Measurements from ENCODE around the gene MAD1L1. TPM values are rescaled to one million over a fixed set of nuclear protein-coding genes. Genes with fewer than 3 reads are reported as not detected.

Gene MAD1L1
- total and polyA plus RNA-seq, 2 of the 13 experiments (the other 11 are each of a cell fraction or from before 2014, with no cell fraction given) = 17.4 to 64.7 TPM

DNA sequence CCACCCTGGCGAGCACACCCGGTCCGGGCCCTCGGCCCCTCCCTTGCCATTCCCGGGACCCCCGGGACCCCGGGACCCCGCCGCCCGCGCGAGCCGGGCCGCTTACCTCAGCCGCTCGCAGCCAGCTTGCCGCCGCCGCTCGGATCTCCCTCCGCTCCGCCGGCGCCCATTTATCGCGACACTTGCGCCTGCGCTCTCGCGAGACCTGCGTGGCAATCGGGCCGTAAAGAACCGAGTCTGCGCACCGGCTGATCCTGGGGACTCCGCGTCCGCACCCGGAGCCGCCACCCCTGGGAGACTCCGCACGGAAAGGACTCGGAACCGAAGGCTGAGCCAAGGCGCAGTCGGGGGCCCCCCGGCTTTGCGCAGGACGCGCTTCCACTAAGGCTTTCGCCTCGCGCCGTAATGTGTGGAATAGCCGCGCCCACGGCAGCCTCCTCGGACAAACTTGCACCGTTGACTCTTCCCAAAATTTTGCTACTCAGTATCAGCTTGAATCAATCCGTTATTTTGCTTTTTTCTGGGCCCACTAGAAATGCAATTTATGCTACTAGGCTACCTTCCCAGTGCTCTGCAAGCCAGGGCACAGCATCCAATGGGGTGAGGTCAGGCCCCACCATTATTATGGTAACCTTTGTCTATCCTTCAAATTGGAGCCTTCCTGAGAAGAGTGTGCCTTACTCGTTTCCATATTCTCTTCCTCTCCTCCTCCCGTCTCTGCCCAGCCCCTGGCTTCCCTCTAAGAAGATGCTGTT lies at the start of gene MAD1L1 (continued):
- TF ChIP-seq, protein P1, sequence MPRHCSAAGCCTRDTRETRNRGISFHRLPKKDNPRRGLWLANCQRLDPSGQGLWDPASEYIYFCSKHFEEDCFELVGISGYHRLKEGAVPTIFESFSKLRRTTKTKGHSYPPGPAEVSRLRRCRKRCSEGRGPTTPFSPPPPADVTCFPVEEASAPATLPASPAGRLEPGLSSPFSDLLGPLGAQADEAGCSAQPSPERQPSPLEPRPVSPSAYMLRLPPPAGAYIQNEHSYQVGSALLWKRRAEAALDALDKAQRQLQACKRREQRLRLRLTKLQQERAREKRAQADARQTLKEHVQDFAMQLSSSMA (CRISPR knock-in tag; IDR thresholded peaks at IDR 0.05) = no peak
- TF ChIP-seq, protein P2, sequence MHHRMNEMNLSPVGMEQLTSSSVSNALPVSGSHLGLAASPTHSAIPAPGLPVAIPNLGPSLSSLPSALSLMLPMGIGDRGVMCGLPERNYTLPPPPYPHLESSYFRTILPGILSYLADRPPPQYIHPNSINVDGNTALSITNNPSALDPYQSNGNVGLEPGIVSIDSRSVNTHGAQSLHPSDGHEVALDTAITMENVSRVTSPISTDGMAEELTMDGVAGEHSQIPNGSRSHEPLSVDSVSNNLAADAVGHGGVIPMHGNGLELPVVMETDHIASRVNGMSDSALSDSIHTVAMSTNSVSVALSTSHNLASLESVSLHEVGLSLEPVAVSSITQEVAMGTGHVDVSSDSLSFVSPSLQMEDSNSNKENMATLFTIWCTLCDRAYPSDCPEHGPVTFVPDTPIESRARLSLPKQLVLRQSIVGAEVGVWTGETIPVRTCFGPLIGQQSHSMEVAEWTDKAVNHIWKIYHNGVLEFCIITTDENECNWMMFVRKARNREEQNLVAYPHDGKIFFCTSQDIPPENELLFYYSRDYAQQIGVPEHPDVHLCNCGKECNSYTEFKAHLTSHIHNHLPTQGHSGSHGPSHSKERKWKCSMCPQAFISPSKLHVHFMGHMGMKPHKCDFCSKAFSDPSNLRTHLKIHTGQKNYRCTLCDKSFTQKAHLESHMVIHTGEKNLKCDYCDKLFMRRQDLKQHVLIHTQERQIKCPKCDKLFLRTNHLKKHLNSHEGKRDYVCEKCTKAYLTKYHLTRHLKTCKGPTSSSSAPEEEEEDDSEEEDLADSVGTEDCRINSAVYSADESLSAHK (CRISPR knock-in tag; IDR thresholded peaks at IDR 0.05; ENCODE audit: borderline replicate concordance) = no peak
- TF ChIP-seq, protein P3, sequence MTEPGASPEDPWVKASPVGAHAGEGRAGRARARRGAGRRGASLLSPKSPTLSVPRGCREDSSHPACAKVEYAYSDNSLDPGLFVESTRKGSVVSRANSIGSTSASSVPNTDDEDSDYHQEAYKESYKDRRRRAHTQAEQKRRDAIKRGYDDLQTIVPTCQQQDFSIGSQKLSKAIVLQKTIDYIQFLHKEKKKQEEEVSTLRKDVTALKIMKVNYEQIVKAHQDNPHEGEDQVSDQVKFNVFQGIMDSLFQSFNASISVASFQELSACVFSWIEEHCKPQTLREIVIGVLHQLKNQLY (CRISPR knock-in tag; IDR thresholded peaks at IDR 0.05) = no peak
- TF ChIP-seq ZSCAN25 (CRISPR knock-in tag; IDR thresholded peaks at IDR 0.05) (0 out of 2 replicates have a peak, but pooled peaks have one; percentile 7), PHF5A (CRISPR knock-in tag; IDR thresholded peaks at IDR 0.05; ENCODE audit: low read depth, unreplicated experiment) (no peak), ELF3 (CRISPR knock-in tag; IDR thresholded peaks at IDR 0.05) (no peak), TEAD2 (CRISPR knock-in tag; IDR thresholded peaks at IDR 0.05) (no peak), CBX2 (IDR thresholded peaks at IDR 0.05; ENCODE audit: low read depth, low read length) (no peak), CBX2 (CRISPR knock-in tag; IDR thresholded peaks at IDR 0.05; ENCODE audit: low read depth) (no peak; the same call in 1 of the 2 replicates), ZNF569 (CRISPR knock-in tag; IDR thresholded peaks at IDR 0.05; ENCODE audit: borderline replicate concordance) (no peak), ZNF607 (CRISPR knock-in tag; IDR thresholded peaks at IDR 0.05; ENCODE audit: borderline replicate concordance) (no peak)
- TF ChIP-seq, protein P4, sequence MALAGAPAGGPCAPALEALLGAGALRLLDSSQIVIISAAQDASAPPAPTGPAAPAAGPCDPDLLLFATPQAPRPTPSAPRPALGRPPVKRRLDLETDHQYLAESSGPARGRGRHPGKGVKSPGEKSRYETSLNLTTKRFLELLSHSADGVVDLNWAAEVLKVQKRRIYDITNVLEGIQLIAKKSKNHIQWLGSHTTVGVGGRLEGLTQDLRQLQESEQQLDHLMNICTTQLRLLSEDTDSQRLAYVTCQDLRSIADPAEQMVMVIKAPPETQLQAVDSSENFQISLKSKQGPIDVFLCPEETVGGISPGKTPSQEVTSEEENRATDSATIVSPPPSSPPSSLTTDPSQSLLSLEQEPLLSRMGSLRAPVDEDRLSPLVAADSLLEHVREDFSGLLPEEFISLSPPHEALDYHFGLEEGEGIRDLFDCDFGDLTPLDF (CRISPR knock-in tag; IDR thresholded peaks at IDR 0.05) = peak; percentile 18; the same call in 1 of the 2 replicates
- TF ChIP-seq, protein P5, sequence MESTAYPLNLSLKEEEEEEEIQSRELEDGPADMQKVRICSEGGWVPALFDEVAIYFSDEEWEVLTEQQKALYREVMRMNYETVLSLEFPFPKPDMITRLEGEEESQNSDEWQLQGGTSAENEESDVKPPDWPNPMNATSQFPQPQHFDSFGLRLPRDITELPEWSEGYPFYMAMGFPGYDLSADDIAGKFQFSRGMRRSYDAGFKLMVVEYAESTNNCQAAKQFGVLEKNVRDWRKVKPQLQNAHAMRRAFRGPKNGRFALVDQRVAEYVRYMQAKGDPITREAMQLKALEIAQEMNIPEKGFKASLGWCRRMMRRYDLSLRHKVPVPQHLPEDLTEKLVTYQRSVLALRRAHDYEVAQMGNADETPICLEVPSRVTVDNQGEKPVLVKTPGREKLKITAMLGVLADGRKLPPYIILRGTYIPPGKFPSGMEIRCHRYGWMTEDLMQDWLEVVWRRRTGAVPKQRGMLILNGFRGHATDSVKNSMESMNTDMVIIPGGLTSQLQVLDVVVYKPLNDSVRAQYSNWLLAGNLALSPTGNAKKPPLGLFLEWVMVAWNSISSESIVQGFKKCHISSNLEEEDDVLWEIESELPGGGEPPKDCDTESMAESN (CRISPR knock-in tag; conservative IDR thresholded peaks at IDR 0.05) = peak; percentile 100
- TF ChIP-seq, protein P6, sequence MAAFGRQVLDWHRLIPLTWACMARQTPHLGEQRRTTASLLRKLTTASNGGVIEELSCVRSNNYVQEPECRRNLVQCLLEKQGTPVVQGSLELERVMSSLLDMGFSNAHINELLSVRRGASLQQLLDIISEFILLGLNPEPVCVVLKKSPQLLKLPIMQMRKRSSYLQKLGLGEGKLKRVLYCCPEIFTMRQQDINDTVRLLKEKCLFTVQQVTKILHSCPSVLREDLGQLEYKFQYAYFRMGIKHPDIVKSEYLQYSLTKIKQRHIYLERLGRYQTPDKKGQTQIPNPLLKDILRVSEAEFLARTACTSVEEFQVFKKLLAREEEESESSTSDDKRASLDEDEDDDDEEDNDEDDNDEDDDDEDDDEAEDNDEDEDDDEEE (CRISPR knock-in tag; IDR thresholded peaks at IDR 0.05) = no peak
- TF ChIP-seq, protein P7, sequence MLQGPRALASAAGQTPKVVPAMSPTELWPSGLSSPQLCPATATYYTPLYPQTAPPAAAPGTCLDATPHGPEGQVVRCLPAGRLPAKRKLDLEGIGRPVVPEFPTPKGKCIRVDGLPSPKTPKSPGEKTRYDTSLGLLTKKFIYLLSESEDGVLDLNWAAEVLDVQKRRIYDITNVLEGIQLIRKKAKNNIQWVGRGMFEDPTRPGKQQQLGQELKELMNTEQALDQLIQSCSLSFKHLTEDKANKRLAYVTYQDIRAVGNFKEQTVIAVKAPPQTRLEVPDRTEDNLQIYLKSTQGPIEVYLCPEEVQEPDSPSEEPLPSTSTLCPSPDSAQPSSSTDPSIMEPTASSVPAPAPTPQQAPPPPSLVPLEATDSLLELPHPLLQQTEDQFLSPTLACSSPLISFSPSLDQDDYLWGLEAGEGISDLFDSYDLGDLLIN (CRISPR knock-in tag; IDR thresholded peaks at IDR 0.05; ENCODE audit: borderline replicate concordance) = peak; percentile 27; the same call in 1 of the 2 replicates
- TF ChIP-seq, protein P8, sequence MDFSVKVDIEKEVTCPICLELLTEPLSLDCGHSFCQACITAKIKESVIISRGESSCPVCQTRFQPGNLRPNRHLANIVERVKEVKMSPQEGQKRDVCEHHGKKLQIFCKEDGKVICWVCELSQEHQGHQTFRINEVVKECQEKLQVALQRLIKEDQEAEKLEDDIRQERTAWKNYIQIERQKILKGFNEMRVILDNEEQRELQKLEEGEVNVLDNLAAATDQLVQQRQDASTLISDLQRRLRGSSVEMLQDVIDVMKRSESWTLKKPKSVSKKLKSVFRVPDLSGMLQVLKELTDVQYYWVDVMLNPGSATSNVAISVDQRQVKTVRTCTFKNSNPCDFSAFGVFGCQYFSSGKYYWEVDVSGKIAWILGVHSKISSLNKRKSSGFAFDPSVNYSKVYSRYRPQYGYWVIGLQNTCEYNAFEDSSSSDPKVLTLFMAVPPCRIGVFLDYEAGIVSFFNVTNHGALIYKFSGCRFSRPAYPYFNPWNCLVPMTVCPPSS (IDR thresholded peaks at IDR 0.05) = no peak
- TF ChIP-seq, protein P9, sequence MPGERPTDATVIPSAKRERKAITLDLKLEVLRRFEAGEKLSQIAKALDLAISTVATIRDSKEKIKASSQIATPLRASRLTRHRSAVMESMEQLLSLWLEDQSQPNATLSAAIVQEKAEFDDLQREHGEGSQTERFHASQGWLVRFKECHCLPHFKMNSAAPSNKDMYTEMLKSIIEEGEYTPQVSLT (CRISPR knock-in tag; IDR thresholded peaks at IDR 0.05; ENCODE audit: borderline replicate concordance, low read depth) = no peak

All from HepG2 (cell line).